ENCODE results near the gene TFF2. TPM values are rescaled to one million over a fixed set of nuclear protein-coding genes. Genes with fewer than 3 reads are reported as not detected.

Gene TFF2
- total and polyA plus RNA-seq, 2 of the 4 experiments (the other 2 are of a cell fraction): not detected

DNA sequence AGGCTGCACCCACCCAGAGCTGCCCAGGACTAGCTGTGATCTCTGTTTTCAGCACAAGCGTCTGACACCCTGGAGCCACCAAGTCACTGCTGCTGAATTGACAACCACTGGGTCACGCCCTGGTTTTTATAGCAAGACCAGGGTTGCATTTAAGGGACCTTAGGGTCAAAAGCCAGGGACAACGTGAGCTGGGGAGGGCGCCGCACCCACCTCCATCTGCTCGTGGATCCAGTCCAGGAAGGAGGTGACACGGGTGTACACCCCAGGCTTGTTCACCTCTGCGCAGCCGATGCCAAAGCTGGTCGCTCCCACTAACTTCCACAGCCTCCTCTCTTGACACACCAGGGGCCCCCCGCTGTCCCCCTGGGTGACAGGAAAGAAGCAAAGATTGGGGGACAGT, 24.7 kb upstream of the TFF2 start:
- Histone ChIP-seq H3K27me3 (ENCODE audit: control insufficient read depth, insufficient read depth, low read length) (peaks cover 29% of the 10 kb centered on the region; the same call in 1 of the 2 replicates), H2BK5ac (ENCODE audit: low read depth, low read length, poor library complexity, severe bottlenecking) (no peak overlapping the region), H3K14ac (replicated peaks; ENCODE audit: low read depth, low read length) (no peak overlapping the region), H3K56ac (ENCODE audit: extremely low read depth, insufficient read depth, low read length) (no peak overlapping the region), H3K4me2 (ENCODE audit: low read depth, low read length) (no peak overlapping the region), H3K4me3 (ENCODE audit: insufficient read depth, low read depth, low read length) (no peak overlapping the region), H3K27ac (ENCODE audit: insufficient read depth, low read length) (no peak overlapping the region), H2AK9ac (replicated peaks; ENCODE audit: low read depth, low read length, poor library complexity) (no peak overlapping the region), H4K8ac (ENCODE audit: low read depth in 2 of 2, low read length in 2 of 2) (no peak overlapping the region), H3K4me1 (ENCODE audit: control insufficient read depth, insufficient read depth, low read length) (no peaks in the 10 kb centered on the region), H2BK15ac (ENCODE audit: low read depth, low read length) (no peak overlapping the region), H4K20me1 (ENCODE audit: insufficient read depth, low read length) (no peaks in the 10 kb centered on the region), H3K9me1 (ENCODE audit: insufficient read depth, low read length) (no peaks in the 10 kb centered on the region), H3K9ac (ENCODE audit: low read depth, low read length) (no peak overlapping the region), H3K23ac (ENCODE audit: low read depth, low read length) (no peak overlapping the region), H3K4ac (ENCODE audit: low read depth, low read length) (no peak overlapping the region), H2BK20ac (ENCODE audit: low read depth, low read length) (no peak overlapping the region), H4K5ac (ENCODE audit: low read depth, low read length) (no peak overlapping the region), H3K9me3 (ENCODE audit: control insufficient read depth, insufficient read depth, low read length) (no peaks in the 10 kb centered on the region), H2BK120ac (ENCODE audit: low read depth, low read length) (no peak overlapping the region), H3K79me1 (ENCODE audit: low read depth in 1 of 2, low read length in 2 of 2) (no peaks in the 10 kb centered on the region), H2AK5ac (ENCODE audit: low read depth, low read length) (no peak overlapping the region), H2AFZ (replicated peaks; ENCODE audit: low read length, poor library complexity) (peak overlapping the region; percentile 23), H3K18ac (ENCODE audit: low read depth, low read length) (no peak overlapping the region), H4K91ac (ENCODE audit: insufficient read depth, low read depth, low read length) (no peak overlapping the region), H3K36me3 (ENCODE audit: control insufficient read depth, insufficient read depth, low read length) (no peaks in the 10 kb centered on the region)
- in situ Hi-C loops (cut with MboI; ENCODE audit: low sequenced_read_pairs): no loop called here
- DNase-seq (no peak), ATAC-seq (ENCODE audit: low read depth) (no peak)
- CTCF ChIA-PET: no interaction called here
- WGBS, 2 experiments (ENCODE audit: extremely low coverage in 2 of 2, insufficient read length in 1 of 2): no CpG with 5 or more reads among the region's 11 CpGs
- no peak for TF ChIP-seq CHD1 (IDR thresholded peaks at IDR 0.05; ENCODE audit: low read depth, low read length)
- TF ChIP-seq MAFK (IDR thresholded peaks at IDR 0.05; ENCODE audit: low read depth, low read length): no peak
- TF ChIP-seq, protein P1, sequence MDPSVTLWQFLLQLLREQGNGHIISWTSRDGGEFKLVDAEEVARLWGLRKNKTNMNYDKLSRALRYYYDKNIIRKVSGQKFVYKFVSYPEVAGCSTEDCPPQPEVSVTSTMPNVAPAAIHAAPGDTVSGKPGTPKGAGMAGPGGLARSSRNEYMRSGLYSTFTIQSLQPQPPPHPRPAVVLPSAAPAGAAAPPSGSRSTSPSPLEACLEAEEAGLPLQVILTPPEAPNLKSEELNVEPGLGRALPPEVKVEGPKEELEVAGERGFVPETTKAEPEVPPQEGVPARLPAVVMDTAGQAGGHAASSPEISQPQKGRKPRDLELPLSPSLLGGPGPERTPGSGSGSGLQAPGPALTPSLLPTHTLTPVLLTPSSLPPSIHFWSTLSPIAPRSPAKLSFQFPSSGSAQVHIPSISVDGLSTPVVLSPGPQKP (IDR thresholded peaks at IDR 0.05; ENCODE audit: borderline replicate concordance, low read depth, low read length): no peak
- no peak for TF ChIP-seq FOS (IDR thresholded peaks at IDR 0.05; ENCODE audit: low read depth, low read length)
- no peak for TF ChIP-seq BHLHE40 (IDR thresholded peaks at IDR 0.05; ENCODE audit: low read depth, low read length)
- TF ChIP-seq POLR2A (IDR thresholded peaks at IDR 0.05; ENCODE audit: low read depth, low read length): no peak
- TF ChIP-seq, protein P2, sequence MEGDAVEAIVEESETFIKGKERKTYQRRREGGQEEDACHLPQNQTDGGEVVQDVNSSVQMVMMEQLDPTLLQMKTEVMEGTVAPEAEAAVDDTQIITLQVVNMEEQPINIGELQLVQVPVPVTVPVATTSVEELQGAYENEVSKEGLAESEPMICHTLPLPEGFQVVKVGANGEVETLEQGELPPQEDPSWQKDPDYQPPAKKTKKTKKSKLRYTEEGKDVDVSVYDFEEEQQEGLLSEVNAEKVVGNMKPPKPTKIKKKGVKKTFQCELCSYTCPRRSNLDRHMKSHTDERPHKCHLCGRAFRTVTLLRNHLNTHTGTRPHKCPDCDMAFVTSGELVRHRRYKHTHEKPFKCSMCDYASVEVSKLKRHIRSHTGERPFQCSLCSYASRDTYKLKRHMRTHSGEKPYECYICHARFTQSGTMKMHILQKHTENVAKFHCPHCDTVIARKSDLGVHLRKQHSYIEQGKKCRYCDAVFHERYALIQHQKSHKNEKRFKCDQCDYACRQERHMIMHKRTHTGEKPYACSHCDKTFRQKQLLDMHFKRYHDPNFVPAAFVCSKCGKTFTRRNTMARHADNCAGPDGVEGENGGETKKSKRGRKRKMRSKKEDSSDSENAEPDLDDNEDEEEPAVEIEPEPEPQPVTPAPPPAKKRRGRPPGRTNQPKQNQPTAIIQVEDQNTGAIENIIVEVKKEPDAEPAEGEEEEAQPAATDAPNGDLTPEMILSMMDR (conservative IDR thresholded peaks at IDR 0.05; ENCODE audit: low read depth, low read length): no peak
- TF ChIP-seq, protein P3, sequence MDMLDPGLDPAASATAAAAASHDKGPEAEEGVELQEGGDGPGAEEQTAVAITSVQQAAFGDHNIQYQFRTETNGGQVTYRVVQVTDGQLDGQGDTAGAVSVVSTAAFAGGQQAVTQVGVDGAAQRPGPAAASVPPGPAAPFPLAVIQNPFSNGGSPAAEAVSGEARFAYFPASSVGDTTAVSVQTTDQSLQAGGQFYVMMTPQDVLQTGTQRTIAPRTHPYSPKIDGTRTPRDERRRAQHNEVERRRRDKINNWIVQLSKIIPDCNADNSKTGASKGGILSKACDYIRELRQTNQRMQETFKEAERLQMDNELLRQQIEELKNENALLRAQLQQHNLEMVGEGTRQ (IDR thresholded peaks at IDR 0.05; ENCODE audit: low read depth, low read length): no peak
- TF ChIP-seq SMC3 (IDR thresholded peaks at IDR 0.05; ENCODE audit: low read depth, low read length): no peak
- TF ChIP-seq CEBPB (IDR thresholded peaks at IDR 0.05; ENCODE audit: low read depth, low read length): no peak
- no peak for TF ChIP-seq NFE2L2 (IDR thresholded peaks at IDR 0.05; ENCODE audit: low read depth, low read length)
- no peak for TF ChIP-seq MXI1 (IDR thresholded peaks at IDR 0.05; ENCODE audit: borderline replicate concordance, low read depth, low read length)
- TF ChIP-seq MAZ (IDR thresholded peaks at IDR 0.05; ENCODE audit: borderline replicate concordance, low read depth, low read length): no peak
- no peak for TF ChIP-seq RAD21 (IDR thresholded peaks at IDR 0.05; ENCODE audit: low read length)
- TF ChIP-seq RFX5 (IDR thresholded peaks at IDR 0.05; ENCODE audit: low read depth, low read length): no peak
- no peak for TF ChIP-seq RCOR1 (IDR thresholded peaks at IDR 0.05; ENCODE audit: insufficient replicate concordance, low read length)
- POLR2A ChIA-PET (ENCODE audit: unreplicated experiment): no interaction called here
- no TSS peak for BruUV-seq (replicated peaks)
- dilution Hi-C loops (cut with HindIII; ENCODE audit: low sequenced_read_pairs, unreplicated experiment): no loop called here
- intact Hi-C loops (cut with micrococcal nuclease): no loop called here
